ENCODE measurements around the gene MYOM1.

DNA sequence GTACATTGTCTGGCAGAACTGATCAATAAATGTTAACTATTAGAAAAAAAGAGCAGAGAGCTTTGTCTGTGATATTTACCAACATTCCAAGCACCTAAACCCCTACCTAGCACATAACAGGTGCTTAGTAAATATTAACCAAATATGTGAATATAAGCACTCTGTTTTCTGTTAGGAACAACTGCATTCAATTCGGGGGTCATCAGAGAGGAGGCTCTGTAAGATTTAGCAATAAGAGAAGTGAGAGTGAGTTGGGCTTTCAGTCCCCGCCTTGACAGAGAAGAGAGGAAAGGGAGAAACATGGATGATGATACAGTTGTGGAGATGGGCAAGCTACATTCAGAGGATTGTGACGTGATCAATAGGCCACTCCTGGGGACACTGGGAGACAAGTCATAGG is 47.7 kb downstream of the MYOM1 start:
- TF ChIP-seq, protein P1, sequence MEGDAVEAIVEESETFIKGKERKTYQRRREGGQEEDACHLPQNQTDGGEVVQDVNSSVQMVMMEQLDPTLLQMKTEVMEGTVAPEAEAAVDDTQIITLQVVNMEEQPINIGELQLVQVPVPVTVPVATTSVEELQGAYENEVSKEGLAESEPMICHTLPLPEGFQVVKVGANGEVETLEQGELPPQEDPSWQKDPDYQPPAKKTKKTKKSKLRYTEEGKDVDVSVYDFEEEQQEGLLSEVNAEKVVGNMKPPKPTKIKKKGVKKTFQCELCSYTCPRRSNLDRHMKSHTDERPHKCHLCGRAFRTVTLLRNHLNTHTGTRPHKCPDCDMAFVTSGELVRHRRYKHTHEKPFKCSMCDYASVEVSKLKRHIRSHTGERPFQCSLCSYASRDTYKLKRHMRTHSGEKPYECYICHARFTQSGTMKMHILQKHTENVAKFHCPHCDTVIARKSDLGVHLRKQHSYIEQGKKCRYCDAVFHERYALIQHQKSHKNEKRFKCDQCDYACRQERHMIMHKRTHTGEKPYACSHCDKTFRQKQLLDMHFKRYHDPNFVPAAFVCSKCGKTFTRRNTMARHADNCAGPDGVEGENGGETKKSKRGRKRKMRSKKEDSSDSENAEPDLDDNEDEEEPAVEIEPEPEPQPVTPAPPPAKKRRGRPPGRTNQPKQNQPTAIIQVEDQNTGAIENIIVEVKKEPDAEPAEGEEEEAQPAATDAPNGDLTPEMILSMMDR (IDR thresholded peaks at IDR 0.05; ENCODE audit: low read depth, low read length): no peak
- TF ChIP-seq EZH2phosphoT487 (IDR thresholded peaks at IDR 0.05; ENCODE audit: low read depth): no peak

All from OCI-LY3 (cell line).